COR-L47 (cell line): Measurements from ENCODE around the gene PPM1A.

Experiments used
- DNase-seq: peaks from one replicate; lab custom pipeline; 2025; lab: John Stamatoyannopoulos, UW

Gene PPM1A

DNA sequence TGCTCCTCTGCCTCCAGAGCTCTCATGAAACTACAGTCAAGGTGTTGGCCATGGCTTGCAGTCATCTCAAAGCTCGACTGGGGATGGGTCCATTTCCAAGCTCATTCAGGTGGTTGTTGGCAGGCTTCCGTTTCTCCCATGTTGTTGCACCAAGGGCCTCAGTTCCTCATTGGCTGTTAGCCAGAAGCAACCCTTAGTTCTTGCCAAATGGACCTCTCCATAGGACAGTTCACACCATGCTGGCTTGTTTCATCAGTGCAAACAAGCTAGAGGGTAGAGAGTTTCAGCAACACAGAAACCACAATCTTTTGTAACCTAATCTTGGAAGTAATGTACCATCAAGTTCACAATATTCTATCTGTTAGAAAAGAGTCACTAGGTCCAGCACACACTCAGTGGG lies 22.7 kb upstream of the PPM1A start:
- DNase-seq, result no peak

DNA sequence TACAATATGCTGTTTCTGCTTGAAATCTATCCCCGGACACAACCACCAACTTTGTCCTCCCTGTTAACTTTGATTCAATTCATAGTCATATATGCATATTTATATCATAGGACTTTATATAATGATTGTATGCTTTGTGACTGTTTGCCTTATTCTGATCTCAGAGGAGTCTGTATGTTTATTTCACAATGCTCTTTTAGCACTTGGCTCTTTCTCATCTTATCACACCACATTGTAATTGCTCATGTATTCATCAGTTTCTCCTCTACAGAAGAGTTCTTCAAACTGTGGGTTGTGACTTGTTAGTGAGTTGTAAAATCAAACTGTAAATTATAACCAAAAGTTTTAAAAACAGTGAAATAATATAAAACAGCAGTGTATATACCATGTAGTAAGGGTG lies 21.7 kb upstream of the PPM1A start:
- DNase-seq, result no peak

DNA sequence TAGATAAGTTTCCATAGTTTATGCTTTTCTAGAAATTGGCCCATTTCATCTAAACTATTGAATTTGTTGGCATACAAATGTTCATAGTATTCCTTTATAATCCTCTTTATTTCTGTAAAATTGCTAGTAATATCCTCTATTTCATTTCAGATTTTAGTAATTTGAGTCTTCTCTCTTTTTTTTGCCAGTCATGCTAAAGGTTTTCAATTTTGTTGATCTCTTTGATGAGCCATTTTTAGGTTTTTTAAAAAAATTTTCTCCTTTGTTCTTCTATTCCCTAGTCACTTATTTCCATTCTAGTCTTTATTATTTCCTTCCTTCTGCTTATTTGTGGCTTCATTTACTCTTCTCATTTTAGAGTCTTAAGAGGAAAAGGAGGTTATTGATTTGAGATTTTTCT lies 19.4 kb upstream of the PPM1A start:
- no peak for DNase-seq

DNA sequence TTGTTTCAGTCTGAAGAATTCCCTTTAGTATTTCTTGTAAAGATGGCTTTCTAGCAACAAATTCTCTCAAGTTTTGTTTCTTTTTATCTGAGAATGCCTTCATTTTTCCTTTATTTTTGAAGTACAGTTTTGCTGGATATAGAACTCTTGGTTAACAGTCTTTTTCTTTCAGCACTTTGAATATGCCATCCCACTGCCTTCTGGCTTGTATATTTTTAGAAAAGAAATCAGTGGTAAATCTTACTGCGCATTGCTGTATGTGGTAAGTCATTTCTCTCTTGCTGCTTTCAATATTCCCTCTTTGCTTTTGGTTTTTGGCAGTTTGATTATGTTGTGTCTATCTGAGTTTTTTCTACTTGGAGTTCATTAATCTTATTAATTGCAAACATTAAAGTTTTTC lies 16.8 kb upstream of the PPM1A start:
- DNase-seq, result no peak

DNA sequence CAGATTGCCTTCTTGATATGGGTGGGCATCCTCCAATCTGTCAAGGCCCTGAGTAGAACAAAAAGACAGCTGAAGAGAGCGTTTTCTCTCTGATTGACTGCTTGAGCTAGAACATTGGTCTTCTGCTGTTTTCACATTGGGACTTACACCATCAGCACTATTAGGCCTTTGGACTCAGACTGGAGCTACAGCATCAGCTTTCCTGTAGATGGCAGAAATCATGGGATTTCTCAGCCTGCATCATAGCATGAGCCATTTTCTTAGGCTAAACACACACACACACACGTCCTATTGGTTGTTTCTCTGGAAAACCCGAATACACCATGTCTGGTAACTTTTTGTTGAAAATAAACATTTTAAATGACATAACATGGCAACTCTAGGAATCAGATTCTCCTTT lies 15.8 kb upstream of the PPM1A start:
- no peak for DNase-seq

DNA sequence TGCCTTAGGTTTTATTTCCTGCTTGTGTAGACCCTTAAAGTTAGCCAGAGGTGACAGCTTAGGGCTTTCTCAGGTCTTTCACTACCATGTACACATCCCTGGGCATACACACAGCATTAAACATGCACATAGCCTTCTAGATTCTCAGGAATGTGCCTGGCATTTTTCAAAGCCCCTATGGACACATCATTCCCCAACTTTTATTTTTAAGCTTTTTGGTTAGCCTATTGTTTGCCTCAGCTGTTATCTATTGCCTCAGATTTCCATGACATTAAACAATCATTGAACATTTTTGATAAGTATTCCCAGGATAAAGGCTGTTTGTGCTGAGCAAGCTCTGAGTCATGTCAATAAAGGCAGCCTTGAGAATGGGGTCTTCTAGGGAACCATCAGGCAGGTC lies 15.1 kb upstream of the PPM1A start:
- no peak for DNase-seq

DNA sequence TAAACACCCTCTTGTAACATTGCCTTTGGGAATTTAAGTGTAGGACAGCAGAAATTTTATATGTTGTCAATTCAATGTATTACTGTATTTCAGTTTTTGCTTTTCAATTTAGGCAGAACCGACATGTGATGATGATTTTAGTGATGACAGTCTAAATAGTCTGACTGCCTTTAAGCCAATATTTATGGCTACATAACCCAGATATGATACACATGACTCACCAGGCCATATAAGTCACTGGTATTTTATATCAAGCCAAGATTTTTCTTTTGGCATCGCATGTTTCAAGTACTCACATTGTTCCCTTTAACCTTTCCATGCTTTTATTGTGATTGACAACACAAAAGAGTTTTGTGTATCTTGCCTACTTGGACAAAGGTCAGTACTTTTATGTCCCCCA lies 13.6 kb upstream of the PPM1A start:
- no peak for DNase-seq

DNA sequence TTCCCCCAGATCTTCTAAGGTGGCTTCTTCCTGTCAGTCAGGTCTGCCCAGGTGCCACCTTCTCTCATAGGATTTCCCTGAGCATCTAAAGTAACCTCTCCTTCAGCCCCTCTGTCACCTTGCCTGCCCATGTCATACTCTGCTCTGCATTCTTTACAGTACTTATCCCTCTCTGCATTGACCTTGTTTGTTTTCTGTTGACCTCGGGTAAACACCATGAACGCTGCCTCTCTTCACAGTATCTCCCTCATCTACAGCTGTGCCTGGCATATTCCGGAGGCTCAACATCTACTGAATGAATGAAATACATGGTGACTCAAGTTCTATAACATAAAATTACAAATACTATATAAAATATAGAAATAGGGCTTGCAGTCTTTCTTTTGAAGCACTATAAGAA lies 10.1 kb upstream of the PPM1A start:
- no peak for DNase-seq

DNA sequence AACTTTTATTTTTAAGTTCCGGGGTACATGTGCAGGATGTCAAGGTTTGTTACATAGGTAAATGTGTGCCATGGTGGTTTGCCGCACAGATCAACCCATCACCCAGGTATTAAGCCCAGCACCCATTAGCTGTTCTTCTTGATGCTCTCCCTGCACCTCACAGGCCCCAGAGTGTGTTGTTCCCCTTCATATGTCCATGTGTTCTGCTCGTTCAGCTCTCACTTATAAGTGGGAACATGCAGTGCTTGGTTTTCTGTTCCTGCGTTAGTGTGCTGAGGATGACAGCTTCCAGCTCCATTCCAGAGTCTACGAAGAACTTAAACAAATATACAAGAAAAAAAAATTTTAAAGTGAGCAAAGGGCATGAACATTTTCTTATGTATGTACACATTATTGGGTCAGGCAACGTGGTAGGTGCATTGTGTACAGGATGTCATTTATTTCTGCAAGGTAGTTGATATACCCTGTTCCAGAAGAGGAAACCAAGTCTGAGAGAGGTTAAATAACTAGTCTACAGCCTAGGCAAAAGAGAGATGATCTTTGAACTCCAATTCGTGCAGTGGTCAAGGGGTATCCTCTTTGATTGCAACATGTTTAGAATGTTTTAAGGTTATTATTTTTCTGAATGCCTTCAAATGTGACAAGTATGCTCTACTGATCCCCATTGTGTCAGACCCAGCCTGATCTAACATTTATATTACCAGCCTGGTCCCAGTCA lies 8.7 kb upstream of the PPM1A start:
- no peak for DNase-seq

DNA sequence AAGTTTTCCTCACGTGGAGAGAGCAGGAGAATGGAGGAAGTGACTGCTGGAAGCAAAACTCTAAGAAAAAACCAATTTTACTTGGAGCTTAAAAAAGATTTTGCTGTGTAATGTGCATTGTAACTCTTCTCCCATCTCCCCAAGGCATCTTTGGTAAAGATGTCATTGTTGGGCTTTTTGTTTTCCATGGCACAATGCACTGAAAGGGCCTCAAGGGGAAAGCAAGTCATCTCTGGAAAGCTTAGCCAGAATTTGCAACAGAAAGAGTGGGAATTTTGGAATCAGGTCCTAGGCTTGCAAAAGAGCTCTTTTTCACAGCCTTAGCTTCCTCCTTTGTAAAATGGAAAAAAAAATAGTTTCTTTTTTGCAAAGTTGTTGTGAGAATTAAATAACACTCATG lies 7.9 kb upstream of the PPM1A start:
- no peak for DNase-seq

DNA sequence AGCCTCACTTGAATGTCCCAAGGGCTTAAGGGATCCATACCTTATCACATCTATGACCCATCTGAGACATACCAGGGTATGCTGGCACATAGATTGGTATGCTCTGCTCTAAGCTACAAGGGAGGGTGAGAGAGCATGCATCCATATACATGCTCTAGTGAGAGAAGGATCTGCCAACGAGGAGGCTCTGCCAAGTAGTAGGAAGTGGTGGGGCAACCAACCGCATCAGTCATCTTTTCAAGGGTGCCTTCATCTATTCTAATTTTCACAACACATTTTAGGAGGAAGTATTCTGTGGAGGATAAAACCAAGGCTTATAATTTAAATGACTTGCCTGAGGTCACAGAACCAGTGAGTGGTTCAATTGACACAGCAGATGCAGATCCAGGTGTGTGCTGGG lies 6.6 kb upstream of the PPM1A start:
- no peak for DNase-seq

DNA sequence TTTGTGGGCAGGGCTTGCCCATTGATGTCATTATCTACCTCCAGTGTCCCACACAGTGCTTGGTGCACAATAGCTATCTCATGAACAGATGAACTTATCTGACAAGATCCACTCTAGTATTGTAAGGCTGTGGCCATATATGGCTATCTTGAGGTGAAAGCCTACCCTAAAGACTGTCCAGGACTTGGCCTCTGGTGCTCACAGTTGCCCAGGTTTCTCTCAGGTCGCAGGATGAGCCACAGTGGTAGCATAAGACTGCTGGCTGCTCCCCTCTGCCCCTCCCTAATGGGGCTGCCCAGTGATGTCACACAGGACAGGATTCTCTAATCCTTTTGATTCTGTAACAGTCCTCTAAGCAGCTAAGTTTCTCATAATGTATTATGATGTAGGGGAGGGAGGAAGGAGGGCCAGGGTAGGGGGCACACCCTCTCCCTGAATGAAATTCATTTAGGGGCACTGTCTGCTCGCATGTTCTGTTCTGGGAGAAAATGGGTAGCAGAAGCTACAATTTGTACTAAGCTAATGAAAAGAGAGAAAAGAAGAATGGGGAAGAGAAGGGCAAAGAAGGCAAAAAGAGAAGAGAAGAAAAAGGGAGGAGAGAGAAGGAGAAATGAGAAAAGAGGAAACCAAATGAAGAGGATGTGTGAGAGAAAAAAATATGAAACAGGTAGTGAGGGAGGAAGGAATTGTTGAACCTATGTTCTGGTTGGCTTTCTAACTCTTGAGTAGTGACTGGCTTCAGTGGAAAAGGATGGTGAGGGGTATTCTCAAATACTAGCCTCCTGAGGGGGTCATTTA lies 3.4 kb upstream of the PPM1A start:
- no peak for DNase-seq

DNA sequence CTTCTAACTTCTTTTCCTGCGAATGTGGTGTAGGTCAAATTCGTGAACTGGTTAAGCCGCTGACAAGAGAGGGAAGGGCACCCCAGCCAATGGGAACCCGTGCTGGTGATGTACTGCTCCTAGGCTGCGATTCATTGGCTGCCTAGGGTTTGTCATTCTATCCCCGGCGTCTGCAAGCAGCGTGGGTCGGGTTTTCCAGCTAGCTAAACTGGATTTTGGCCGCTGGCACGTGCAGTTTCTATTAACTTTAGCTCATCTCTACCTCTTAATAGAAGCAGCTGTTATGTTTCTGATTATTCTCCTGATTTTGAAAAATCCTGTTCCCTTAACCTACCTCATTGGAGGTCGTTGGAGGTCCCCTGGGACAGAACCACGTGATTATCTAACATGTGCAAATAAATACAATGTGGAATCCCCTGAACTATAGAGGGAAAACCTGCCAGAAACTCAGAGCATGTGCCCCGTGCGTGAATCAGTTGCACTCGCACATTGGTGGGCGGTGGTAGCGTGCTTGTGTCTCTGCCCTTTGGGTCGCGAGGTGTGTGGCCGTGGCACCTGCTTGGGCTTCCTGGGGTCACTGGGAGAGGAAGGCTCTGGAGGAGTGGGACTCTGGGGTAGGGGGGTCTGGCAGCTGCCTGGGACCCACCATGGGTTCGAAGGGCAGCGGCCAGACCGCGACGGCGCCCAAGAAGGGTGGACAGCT lies 876 bp upstream of the PPM1A start:
- DNase-seq, result peak; percentile 84

DNA sequence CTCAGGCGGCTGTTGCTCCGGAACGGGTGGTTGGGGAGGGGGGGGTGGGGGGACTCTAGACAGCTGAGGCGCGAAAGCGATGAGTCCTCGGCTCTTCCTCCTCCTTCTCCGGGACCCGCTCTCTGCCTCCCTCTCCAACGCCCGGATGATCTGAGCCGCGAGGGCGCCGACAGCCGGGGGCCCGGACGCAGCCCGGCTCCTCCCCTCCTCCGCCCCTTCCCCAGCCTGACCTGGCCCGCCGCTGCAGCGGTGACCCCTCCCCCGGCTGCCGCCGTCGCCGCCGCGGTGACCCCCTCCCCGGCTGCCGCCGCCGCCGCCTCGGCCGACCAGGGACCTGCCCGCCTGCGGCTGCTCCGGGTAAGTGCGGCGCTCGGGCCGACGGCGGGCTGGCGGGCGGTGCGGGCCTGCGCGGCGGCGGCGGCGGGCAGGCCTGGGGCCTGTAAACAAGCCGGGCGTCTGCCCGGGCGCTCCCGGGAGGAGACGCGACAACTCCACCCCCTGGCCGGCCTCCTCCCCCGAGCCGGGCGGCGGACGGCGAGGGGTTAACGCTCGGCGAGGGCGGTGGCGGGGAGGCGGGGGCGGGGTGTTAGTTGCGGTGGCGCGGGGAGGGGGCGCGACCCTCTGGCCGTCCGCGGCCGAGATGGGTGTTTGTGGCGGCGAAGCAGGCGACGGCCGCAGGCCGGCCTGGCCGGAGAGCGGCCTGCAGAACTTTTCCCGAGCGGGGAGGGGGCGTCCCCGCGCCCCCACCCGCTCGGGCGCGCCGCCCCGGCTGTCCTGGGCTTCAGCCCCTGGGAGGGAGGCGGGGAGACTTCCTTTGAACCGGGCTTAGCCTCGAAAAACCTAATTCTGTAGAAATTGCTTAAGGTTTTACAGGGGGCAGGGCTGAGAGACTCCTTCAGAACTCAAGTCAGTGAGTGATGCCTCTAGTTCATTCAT lies 568 bp downstream of the PPM1A start:
- peak; percentile 52 for DNase-seq

DNA sequence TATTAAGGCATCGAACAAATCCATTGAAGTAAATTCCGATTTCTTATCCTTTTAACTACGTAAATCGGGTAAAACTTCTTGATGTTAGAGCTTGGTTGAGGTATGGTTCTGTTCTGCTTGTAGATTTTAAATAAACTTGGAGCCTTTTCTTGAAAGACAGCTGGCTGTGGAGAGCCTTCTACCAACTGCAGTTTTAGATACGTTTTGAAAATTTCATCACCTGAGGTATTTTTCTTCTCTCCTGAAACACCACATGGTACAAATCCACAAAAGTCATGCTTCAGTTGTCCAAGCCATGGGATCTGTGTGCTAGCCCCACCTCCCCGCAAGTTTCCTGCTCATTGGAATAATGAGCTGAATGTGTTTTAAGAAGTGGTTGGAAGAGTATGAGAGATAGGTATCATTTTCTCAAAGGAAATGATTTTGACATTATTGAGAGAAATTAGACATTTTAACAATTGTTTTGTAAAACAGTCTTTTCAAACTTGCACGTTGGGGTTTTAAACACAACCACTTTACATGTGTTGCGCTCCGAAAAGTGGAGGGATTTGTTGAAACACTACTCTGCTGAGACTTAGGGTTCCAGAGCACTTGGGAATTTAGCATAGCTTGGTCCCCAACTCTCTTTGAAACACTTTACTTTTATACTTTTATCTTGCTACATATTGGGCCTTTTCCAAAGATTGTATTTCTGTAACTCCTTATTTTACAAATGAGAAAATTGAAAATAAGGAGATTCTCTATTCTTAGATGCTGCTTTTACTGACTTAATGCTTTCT lies 1.4 kb downstream of the PPM1A start:
- DNase-seq, result no peak

DNA sequence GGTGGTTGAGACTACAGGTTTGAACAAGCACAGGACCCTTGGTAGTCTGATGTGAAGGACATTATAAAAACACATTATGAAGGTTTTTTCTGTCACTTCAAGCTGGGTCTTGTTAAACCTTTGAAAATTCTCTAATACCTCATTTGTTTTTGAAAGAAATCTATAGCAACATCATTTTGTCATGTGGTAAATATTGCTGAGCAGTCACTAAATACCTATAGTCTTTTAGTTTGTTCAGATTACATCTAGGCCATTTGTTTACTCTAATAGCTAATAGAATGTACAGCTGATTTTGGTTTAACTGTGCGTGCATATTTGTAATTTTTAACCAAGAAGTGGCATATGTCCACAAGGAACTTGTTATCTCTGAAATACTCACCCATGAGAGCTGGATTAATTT lies 2.9 kb downstream of the PPM1A start:
- no peak for DNase-seq

DNA sequence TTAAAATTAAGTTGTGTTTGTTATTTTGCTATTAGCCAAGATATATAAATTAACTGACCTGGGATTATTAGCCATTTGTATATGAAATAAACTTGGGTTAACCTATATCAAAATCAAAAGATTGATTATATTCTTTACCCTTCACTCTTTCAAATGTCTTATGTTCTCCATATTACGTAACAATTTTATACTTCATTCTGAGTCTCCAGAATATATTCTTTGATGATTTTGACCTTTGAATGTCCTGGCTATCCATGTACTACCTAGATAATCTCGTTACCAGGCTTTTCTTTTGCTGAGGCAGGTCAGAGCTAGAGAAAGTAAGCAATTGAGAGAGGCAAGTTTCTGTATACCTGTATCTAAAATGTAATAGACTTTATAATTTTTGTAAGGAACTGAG lies 3.6 kb downstream of the PPM1A start:
- DNase-seq, result no peak

DNA sequence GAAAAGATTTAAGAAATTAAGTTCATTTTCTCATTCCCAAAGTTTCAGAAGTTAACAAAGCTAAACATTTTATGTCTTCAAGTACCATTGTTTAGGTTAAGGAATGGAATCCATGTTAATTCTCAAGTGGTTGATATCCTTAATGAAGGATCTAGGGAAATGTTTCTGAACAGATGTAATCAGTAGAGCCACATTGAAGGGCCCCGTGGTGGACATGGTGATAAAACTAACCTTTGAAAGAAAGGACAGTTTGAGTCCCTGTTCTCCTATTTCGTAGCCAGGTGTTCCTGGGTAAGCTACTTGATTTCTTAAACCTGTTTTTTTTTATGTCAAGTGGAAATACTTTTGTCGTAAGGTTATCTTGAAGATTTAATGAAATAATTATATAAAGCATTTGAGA lies 4.6 kb downstream of the PPM1A start:
- no peak for DNase-seq

DNA sequence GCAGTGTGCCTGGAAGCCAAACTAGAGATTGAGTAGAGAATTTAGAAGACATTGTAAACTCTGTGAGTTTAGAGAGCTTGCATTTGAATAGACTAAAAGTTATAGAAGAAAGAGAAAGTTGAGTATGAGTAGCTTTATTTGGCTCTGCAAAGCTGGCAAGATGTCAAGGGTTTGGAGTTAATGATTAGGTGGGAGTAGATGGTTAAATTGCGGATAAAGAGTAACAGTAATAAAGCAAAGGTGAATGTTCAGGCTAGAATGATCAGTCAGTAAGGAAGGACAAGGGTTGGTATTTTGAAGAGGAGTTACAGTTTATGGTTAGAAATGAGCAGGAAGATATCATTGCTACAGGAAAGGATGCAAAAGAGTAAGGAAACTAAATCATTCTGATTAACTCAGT lies 5.2 kb downstream of the PPM1A start:
- no peak for DNase-seq

DNA sequence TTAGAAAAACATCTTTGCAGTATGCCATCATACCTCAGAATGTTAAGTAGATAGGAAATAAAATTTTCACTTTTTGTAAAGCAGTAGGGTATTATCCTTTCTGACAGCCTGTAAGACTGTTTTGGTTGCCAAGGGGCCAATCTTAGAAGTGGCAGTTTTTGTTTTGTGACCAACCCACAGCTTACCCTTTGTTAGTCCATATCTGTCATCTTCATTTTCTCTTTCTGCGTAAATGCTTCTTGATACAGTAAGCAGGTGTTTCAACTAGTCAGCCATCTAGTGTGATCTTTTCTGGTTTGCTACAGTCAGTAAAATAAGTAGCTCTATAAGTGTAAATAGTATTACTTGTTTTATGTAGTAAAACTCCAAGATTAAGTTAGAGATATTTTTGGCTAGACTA lies 8.8 kb downstream of the PPM1A start:
- DNase-seq, result no peak

DNA sequence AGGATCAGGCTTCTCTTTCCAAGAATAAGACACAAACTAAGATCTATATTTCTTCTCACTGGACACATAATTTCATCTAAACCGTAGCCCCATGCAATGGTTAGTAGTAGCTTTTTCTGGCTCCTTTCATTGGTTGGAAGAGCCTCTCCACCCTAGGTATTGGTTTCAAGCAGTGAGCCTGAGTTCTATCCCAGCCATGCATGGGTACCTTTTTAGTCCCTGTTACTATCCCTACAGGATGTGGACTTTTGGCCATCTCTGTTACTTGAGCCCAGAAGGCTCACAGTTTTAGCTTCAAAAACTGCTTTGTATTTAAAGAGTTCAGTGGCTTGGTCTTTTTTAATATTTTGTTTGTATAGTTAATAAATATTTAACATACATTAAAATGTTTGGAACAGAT lies 16.1 kb downstream of the PPM1A start:
- no peak for DNase-seq
